Colonic mucosa (tissue), 4 donors: Measurements from ENCODE around the gene PRH1. TPM values are rescaled to one million over a fixed set of nuclear protein-coding genes. Genes with fewer than 3 reads are reported as not detected.

Experiments used
- DNase-seq: peaks from one replicate; pipeline ENCODE4 v3.0.0-alpha.2; 2020
- H3K27ac ChIP-seq: fragments of 200-600 bp; one replicate; pipeline ENCODE4 v1.8.0; 2021
- H3K27me3 ChIP-seq: fragments of 200-600 bp; one replicate; pipeline ENCODE4 v1.8.0; 2021
- H3K36me3 ChIP-seq: fragments of 200-600 bp; one replicate; pipeline ENCODE4 v1.8.0; 2021
- H3K4me1 ChIP-seq: fragments of 200-600 bp; one replicate; pipeline ENCODE4 v1.8.0; 2021; ENCODE audit warnings: mild to moderate bottlenecking
- H3K4me3 ChIP-seq: fragments of 200-600 bp; one replicate; pipeline ENCODE4 v1.8.0; 2021
- H3K9ac ChIP-seq, 2 donors: one replicate each; pipeline ENCODE4 v1.7.0; 2013; ENCODE audit warnings: control low read depth in 2 of 2, low read depth in 2 of 2, low read length in 2 of 2
- H3K9me3 ChIP-seq: fragments of 200-600 bp; one replicate; pipeline ENCODE4 v1.8.0; 2021
- CTCF ChIP-seq: fragments of 200-600 bp; IDR thresholded peaks from one replicate; pipeline ENCODE4 v1.8.0; 2022; ENCODE audit warnings: antibody characterized with exemption, mild to moderate bottlenecking
- intact Hi-C: fragments of 100-400 bp; cut with DNase I; formaldehyde crosslinking; loops from one replicate; pipeline ENCODE4 v1.14.1; 2022
- total RNA-seq, 2 donors: library from RNA; stranded (reverse); fragmentation: NEBNext Ultra II Directional in 1 of 2; extraction: Animal tissue kit (Norgen Biotek cat#: 25700) in 1 of 2; gene quantifications; one replicate each; pipeline ENCODE4 v1.2.1, GENCODE V29; 2021
- donor health status: healthy.
- donor health status: DM: no; HTN: no; CAD: no.
- donor health status: DM: no; HTN: no; CAD: no.

The PRH1 gene
- total RNA-seq, 2 donors from 2014 or later: 7.4 to 12.3 TPM

DNA sequence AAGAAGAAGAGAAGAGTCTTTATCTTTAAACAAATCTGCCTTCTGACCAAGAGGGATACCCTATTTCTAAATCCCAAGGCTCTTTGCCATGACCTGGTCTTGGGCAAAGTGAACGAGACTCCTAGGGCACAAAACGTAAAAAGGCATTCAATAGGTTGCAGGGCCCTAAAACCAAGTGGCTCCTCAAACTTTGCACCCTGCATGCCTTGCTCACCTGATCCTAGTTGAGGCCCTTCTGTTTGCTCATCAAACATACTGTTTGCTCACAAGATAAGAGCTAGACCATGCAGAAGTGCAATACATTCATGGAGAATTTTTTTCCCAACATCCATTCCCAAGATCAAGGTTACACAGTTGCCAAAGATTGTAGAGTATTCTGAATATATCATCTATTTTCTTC is 7.9 kb upstream of the PRH1 start:
- no peak for TF ChIP-seq CTCF
- Histone ChIP-seq H3K36me3 (no peaks in the 10 kb centered on the region), H3K9me3 (no peaks in the 10 kb centered on the region), H3K4me3 (no peak overlapping the region), H3K4me1 (no peaks in the 10 kb centered on the region), H3K9ac (no peak overlapping the region), H3K27me3 (no peaks in the 10 kb centered on the region), H3K27ac (no peak overlapping the region)
- DNase-seq: peak; percentile 62
- intact Hi-C loops: no loop called here

- no peaks in the 10 kb centered on the region for H3K4me1 ChIP-seq
- no peak overlapping the region for H3K27ac ChIP-seq
- intact Hi-C loops: no loop called here
- no peak for DNase-seq
- no peaks in the 10 kb centered on the region for H3K36me3 ChIP-seq
- H3K27me3 ChIP-seq: no peaks in the 10 kb centered on the region
- no peak for TF ChIP-seq CTCF
- no peak overlapping the region for H3K9ac ChIP-seq
- no peak overlapping the region for H3K4me3 ChIP-seq
- H3K9me3 ChIP-seq: no peaks in the 10 kb centered on the region
Measured at GRCh38 chr12:10889226-10889625, 5.2 kb upstream of the PRH1 start.

DNA sequence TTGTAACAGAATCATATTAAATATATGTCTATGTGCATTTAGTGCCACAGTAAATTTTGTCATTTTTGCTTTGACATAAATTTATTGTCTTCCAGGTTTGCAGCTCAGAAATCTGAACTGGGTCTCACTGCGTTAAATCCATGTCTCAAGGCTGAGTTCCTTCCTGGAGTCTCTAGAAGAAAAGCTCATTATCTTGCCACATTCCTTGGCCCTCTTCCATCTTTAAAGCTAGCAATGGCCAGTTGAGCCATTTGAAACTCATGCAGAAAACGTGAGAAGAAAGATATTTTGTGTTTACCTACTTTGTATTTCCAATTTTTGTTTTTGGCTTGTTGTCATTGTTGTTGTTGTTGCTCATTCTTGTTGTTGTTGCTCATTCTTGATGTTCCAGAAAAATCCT is 10.7 kb downstream of the PRH1 start:
- TF ChIP-seq CTCF: no peak
- no peaks in the 10 kb centered on the region for H3K9me3 ChIP-seq
- no peaks in the 10 kb centered on the region for H3K4me1 ChIP-seq
- no peak for DNase-seq
- intact Hi-C loops: no loop called here
- H3K27me3 ChIP-seq: no peaks in the 10 kb centered on the region
- no peak overlapping the region for H3K27ac ChIP-seq
- H3K4me3 ChIP-seq: no peak overlapping the region
- no peaks in the 10 kb centered on the region for H3K36me3 ChIP-seq
- H3K9ac ChIP-seq: no peak overlapping the region

GRCh38 chr12:10867381-10867780 is 16.7 kb downstream of the PRH1 start:
- H3K9me3 ChIP-seq: no peaks in the 10 kb centered on the region
- H3K4me3 ChIP-seq: no peak overlapping the region
- H3K27me3 ChIP-seq: no peaks in the 10 kb centered on the region
- no peak overlapping the region for H3K9ac ChIP-seq
- DNase-seq: no peak
- TF ChIP-seq CTCF: no peak
- intact Hi-C loops: loop anchor here (10.0 kb wide), 1 partner anchor 337 kb away; no protein-coding TSS in a partner anchor
- no peaks in the 10 kb centered on the region for H3K4me1 ChIP-seq
- no peaks in the 10 kb centered on the region for H3K36me3 ChIP-seq
- H3K27ac ChIP-seq: no peak overlapping the region

DNA sequence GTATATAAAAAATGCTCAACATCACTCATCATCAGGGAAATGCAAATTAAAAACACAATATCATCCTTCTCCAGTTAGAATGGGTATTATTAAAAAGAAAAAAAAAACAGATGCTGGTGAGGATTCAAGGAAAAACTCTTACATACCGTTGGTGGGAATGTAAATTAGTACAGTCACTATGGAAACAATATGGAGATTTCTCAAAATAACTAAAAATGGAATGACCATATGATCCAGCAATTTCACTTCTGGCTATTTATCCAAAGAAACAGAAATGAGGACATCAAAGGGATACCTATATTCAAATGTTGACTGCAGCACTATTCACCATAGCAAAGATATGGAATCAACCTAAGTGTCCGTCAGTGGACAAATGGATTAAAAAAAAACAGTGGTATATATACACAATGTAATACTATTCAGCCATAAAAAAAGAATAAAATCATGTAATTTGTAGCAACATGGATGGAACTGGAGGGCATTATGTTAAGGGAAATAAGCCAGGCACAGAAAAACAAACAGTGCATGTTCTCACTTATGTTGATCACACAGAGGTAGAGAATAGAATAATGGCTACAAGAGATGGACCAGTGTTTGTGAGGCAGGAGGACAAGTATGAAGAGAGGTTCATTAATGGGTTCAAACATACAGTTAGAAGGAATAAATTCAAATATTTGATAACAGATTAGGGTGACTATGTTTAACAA is 20.4 kb downstream of the PRH1 start:
- TF ChIP-seq CTCF: no peak

More for the DNA sequence above, 20.4 kb downstream of the PRH1 start:
- Histone ChIP-seq H3K36me3 (no peaks in the 10 kb centered on the region), H3K4me3 (no peak overlapping the region), H3K4me1 (no peaks in the 10 kb centered on the region), H3K9ac (no peak overlapping the region), H3K27me3 (no peaks in the 10 kb centered on the region), H3K9me3 (no peaks in the 10 kb centered on the region), H3K27ac (no peak overlapping the region)
- DNase-seq: no peak
- intact Hi-C loops: loop anchor here (10.0 kb wide), 1 partner anchor 341 kb away; no protein-coding TSS in a partner anchor
